K562 (cell line): ENCODE measurements around the gene PPP1R14B. TPM values are rescaled to one million over a fixed set of nuclear protein-coding genes. Genes with fewer than 3 reads are reported as not detected.

Source experiments
- ARID1B ChIP-seq: fragments of 450-650 bp; IDR thresholded peaks from 2 replicates; pipeline ENCODE4 v1.6.1; 2016; ENCODE audit warnings: antibody characterized with exemption, mild to moderate bottlenecking, inconsistent platforms
- CAMTA2 ChIP-seq: fragments of 250-450 bp; sonication (Bioruptor Pico); conservative IDR thresholded peaks from 2 replicates; pipeline ENCODE4 v1.5.1; 2022
- CBX1 ChIP-seq: sonication (generic); IDR thresholded peaks from 2 replicates; pipeline ENCODE4 v1.6.1; 2016; ENCODE audit warnings: antibody characterized with exemption, low read depth, mild to moderate bottlenecking
- CBX2 ChIP-seq: fragments of 200-600 bp; sonication (generic); IDR thresholded peaks from one replicate; pipeline ENCODE4 v1.6.1; 2012; ENCODE audit warnings: mild to moderate bottlenecking, low read length, inconsistent platforms; ENCODE audit not compliant: insufficient read depth, poor library complexity, severe bottlenecking
- CXXC5 ChIP-seq: fragments of 250-450 bp; sonication (Bioruptor Pico); IDR thresholded peaks from 2 replicates; pipeline ENCODE4 v1.8.0; 2022; ENCODE audit warnings: inconsistent platforms, mild to moderate bottlenecking, moderate library complexity
- DIDO1 ChIP-seq: fragments of 450-650 bp; IDR thresholded peaks from 2 replicates; pipeline ENCODE4 v1.6.1; 2016; ENCODE audit warnings: low read depth, missing biosample characterization, missing genetic modification characterization
- FOS ChIP-seq: IDR thresholded peaks from 3 replicates; pipeline ENCODE4 v1.6.1; 2011; ENCODE audit not compliant: insufficient read length; ENCODE audit errors: extremely low read depth
- FOXM1 ChIP-seq, 2 experiments: fragments of 450-650 bp in 1 of 2; sonication (generic) in 1 of 2; formaldehyde crosslinking in 1 of 2; IDR thresholded peaks; 2 replicates each; pipeline versions ENCODE4 v1.6.1 to v1.9.0; 2017 to 2022; ENCODE audit warnings: low read depth in 2 of 2, mild to moderate bottlenecking in 2 of 2, missing genetic modification reagents in 1 of 2, moderate library complexity in 1 of 2
- FUS ChIP-seq: fragments of 200-400 bp; formaldehyde crosslinking; optimal IDR thresholded peaks from 2 replicates; pipeline ENCODE3; 2017; ENCODE audit warnings: low read depth, low read length
- GABPB1 ChIP-seq: sonication (generic); formaldehyde crosslinking; IDR thresholded peaks from 2 replicates; pipeline ENCODE4 v1.8.0; 2022; ENCODE audit warnings: mild to moderate bottlenecking, missing genetic modification reagents
- HNRNPH1 ChIP-seq: fragments of 200-400 bp; formaldehyde crosslinking; optimal IDR thresholded peaks from 2 replicates; pipeline ENCODE3; 2017; ENCODE audit warnings: low read depth, mild to moderate bottlenecking, low read length, moderate library complexity
- HNRNPLL ChIP-seq: fragments of 200-400 bp; formaldehyde crosslinking; IDR thresholded peaks from 2 replicates; pipeline ENCODE4 v1.6.1; 2017; ENCODE audit warnings: low read length, low read depth, mild to moderate bottlenecking; ENCODE audit not compliant: poor library complexity, severe bottlenecking
- JUND ChIP-seq, 2 experiments: IDR thresholded peaks; 2 replicates in 1 of 2; 3 replicates in 1 of 2; pipeline ENCODE4 v1.6.1; 2011; ENCODE audit warnings: borderline replicate concordance in 2 of 2, low read depth in 2 of 2, low read length in 2 of 2, improper control_type of control experiment in 1 of 2, missing biosample characterization in 1 of 2, missing genetic modification characterization in 1 of 2, missing genetic modification reagents in 1 of 2
- LARP7 ChIP-seq: fragments of 450-650 bp; IDR thresholded peaks from 2 replicates; pipeline ENCODE4 v1.6.1; 2016
- MEIS2 ChIP-seq: fragments of 450-650 bp; IDR thresholded peaks from 2 replicates; pipeline ENCODE4 v1.6.1; 2014; ENCODE audit warnings: mild to moderate bottlenecking; ENCODE audit not compliant: partially characterized antibody
- NCOA2 ChIP-seq, 2 experiments: fragments of 450-650 bp; IDR thresholded peaks; 2 replicates each; pipeline ENCODE4 v1.6.1; 2018; ENCODE audit warnings: mild to moderate bottlenecking in 2 of 2, moderate library complexity in 1 of 2; ENCODE audit not compliant: partially characterized antibody in 2 of 2
- PCBP2 ChIP-seq: fragments of 200-400 bp; formaldehyde crosslinking; IDR thresholded peaks from 2 replicates; pipeline ENCODE4 v1.6.1; 2018; ENCODE audit warnings: low read length, low read depth, mild to moderate bottlenecking, moderate library complexity; ENCODE audit not compliant: poor library complexity, severe bottlenecking
- RAD51 ChIP-seq: fragments of 450-650 bp; IDR thresholded peaks from 2 replicates; pipeline ENCODE4 v1.7.1; 2016; ENCODE audit warnings: low read depth, mild to moderate bottlenecking, borderline replicate concordance
- RFX5 ChIP-seq: IDR thresholded peaks from 2 replicates; pipeline ENCODE4 v1.6.1; 2011; ENCODE audit warnings: low read depth, mild to moderate bottlenecking, improper control_type of control experiment, low read length
- SMARCB1 ChIP-seq: IDR thresholded peaks from 2 replicates; pipeline ENCODE4 v1.6.1; 2011; ENCODE audit warnings: improper control_type of control experiment, low read depth; ENCODE audit not compliant: insufficient read length
- SPI1 ChIP-seq: IDR thresholded peaks from 2 replicates; pipeline ENCODE4 v1.6.1; 2011; ENCODE audit warnings: low read depth, low read length, control low read depth, borderline replicate concordance
- ZBTB1 ChIP-seq: sonication (generic); formaldehyde crosslinking; IDR thresholded peaks from 2 replicates; pipeline ENCODE4 v1.8.1; 2023; ENCODE audit warnings: missing genetic modification reagents, low read depth, mild to moderate bottlenecking, borderline replicate concordance
- ZC3H4 ChIP-seq: sonication (generic); formaldehyde crosslinking; IDR thresholded peaks from 2 replicates; pipeline ENCODE4 v1.9.0; 2021; ENCODE audit warnings: missing genetic modification reagents, borderline replicate concordance
- ZFX ChIP-seq: sonication (generic); formaldehyde crosslinking; IDR thresholded peaks from 2 replicates; pipeline ENCODE4 v1.8.0; 2022; ENCODE audit warnings: mild to moderate bottlenecking, missing genetic modification reagents, moderate library complexity
- ZNF133 ChIP-seq: fragments of 250-450 bp; sonication (Bioruptor Pico); IDR thresholded peaks from 2 replicates; pipeline ENCODE4 v1.4.0; 2020; ENCODE audit warnings: mild to moderate bottlenecking
- ZNF239 ChIP-seq: fragments of 250-450 bp; sonication (Bioruptor Pico); IDR thresholded peaks from 2 replicates; pipeline ENCODE4 v1.4.0; 2020; ENCODE audit warnings: mild to moderate bottlenecking
- polyA plus RNA-seq, 8 experiments: library from polyadenylated mRNA; depleted of rRNA in 4 of 8; stranded (reverse) in 5 of 8; unstranded in 3 of 8; fragments of >200 nt; fragmentation: Nextera tagmentation in 2 of 8; fragmentation: Illumina TruSeq in 1 of 8; extraction: Ambion mirVana in 2 of 8; extraction: Trizol in 1 of 8; gene quantifications; 2 replicates each; pipeline versions ENCODE4 v1.2.1 to v1.2.3, GENCODE V29; 2011 to 2014; ENCODE audit warnings: inconsistent platforms in 1 of 8, missing spikeins in 1 of 8
- total RNA-seq, 7 experiments: library from RNA; depleted of rRNA in 6 of 7; stranded (reverse); fragments of >200 nt in 6 of 7; fragmentation: Illumina TruSeq in 2 of 7; extraction: Trizol in 2 of 7; gene quantifications; 2 replicates each; pipeline versions ENCODE4 v1.2.1 to v1.2.3, GENCODE V29; 2011 to 2021; ENCODE audit warnings: low replicate concordance in 1 of 7
- TF ChIP-seq, protein P1 (sequence below): sonication (generic); formaldehyde crosslinking; IDR thresholded peaks from 2 replicates; pipeline ENCODE4 v1.8.1; 2022; ENCODE audit warnings: missing genetic modification reagents

PPP1R14B gene
- total and polyA plus RNA-seq, 9 of the 15 experiments (the other 6 are each of a cell fraction or from before 2014, with no cell fraction given), result 7.7 to 566 (median 212) TPM

DNA sequence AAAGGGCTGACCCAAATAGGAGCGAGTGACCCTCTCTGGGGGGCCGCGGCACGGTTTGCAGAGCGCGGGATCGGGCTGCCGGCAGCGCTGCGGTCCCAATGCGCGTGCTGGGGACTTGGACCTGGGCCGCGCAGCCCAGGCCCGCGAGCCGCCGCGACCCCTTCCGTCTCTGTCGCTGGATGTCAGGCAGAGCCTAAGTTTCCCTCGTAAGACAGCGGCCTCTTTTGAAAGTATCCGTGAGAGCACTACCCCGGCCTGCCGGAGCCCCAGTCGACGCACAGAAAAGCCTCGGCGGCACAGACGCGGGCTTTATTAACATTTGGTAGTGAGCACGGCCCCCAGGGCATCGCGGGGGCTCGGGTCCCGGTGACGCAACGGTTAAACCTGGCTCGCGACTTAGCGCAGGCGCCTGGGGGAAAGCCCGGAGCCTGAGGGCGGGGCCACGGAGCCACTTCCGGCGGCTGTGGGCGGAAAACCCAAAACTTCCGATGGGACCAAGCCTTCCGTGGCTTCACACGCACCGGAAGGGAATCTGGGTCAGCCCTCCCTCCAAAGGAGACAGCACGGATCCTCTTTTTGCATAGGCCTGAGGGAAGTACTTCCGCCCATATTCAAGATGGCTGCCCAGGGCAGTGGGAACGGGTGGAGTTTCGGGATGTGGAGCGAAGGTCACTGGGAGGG, 22.9 kb upstream of the PPP1R14B start (continued):
- TF ChIP-seq CBX1 (peak; percentile 81; the same call in 1 of the 2 replicates), CBX2 (no peak), FOXM1 (IDR thresholded peaks at IDR 0.05; ENCODE audit: low read depth) (peak; percentile 9; the same call in 1 of the 2 replicates), FOXM1 (CRISPR knock-in tag; IDR thresholded peaks at IDR 0.05; ENCODE audit: low read depth) (no peak), DIDO1 (tag) (0 out of 2 replicates have a peak, but pooled peaks have one; percentile 65), ZC3H4 (CRISPR knock-in tag) (no peak; the same call in 1 of the 2 replicates), ZNF133 (CRISPR knock-in tag) (0 out of 2 replicates have a peak, but pooled peaks have one; percentile 47), CXXC5 (CRISPR knock-in tag) (peak; percentile 98), HNRNPH1 (no peak), JUND (IDR thresholded peaks at IDR 0.05; ENCODE audit: borderline replicate concordance, low read depth, low read length) (peak; percentile 64), JUND (tag; IDR thresholded peaks at IDR 0.05; ENCODE audit: borderline replicate concordance, low read depth, low read length) (no peak; the same call in 2 of the 3 replicates), RFX5 (0 out of 2 replicates have a peak, but pooled peaks have one; percentile 12), SMARCB1 (no peak), FOS (no peak), ZBTB1 (CRISPR knock-in tag) (no peak; the same call in 1 of the 2 replicates), PCBP2 (no peak), SPI1 (peak; percentile 57; the same call in 1 of the 2 replicates), LARP7 (no peak), RAD51 (no peak), MEIS2 (peak; percentile 53), ARID1B (no peak), GABPB1 (CRISPR knock-in tag) (peak; percentile 99), NCOA2 (IDR thresholded peaks at IDR 0.05; ENCODE audit: partially characterized antibody in 2 of 2) (no peak), HNRNPLL (peak; percentile 65), ZNF239 (CRISPR knock-in tag) (no peak), FUS (peak; percentile 32), CAMTA2 (CRISPR knock-in tag) (peak; percentile 86; the same call in 1 of the 2 replicates), ZFX (CRISPR knock-in tag) (peak; percentile 90)
- TF ChIP-seq, protein P1, sequence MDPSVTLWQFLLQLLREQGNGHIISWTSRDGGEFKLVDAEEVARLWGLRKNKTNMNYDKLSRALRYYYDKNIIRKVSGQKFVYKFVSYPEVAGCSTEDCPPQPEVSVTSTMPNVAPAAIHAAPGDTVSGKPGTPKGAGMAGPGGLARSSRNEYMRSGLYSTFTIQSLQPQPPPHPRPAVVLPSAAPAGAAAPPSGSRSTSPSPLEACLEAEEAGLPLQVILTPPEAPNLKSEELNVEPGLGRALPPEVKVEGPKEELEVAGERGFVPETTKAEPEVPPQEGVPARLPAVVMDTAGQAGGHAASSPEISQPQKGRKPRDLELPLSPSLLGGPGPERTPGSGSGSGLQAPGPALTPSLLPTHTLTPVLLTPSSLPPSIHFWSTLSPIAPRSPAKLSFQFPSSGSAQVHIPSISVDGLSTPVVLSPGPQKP (CRISPR knock-in tag), result no peak
